ENCODE data around the gene AHNAK2.

GRCh38 chr14:104937161-104937560, 41.0 kb downstream of the AHNAK2 start:
- TF ChIP-seq PATZ1 (CRISPR knock-in tag; IDR thresholded peaks at IDR 0.05; ENCODE audit: borderline replicate concordance): no peak
- no peak for TF ChIP-seq TSHZ2 (CRISPR knock-in tag; IDR thresholded peaks at IDR 0.05)
- TF ChIP-seq CSDC2 (CRISPR knock-in tag; IDR thresholded peaks at IDR 0.05): no peak
- TF ChIP-seq GLIS3 (CRISPR knock-in tag; IDR thresholded peaks at IDR 0.05): no peak
- TF ChIP-seq CREB5 (CRISPR knock-in tag; IDR thresholded peaks at IDR 0.05; ENCODE audit: low read depth): no peak
- no peak for TF ChIP-seq RARB (CRISPR knock-in tag; IDR thresholded peaks at IDR 0.05)
- no peak for TF ChIP-seq ZC3H10 (CRISPR knock-in tag; IDR thresholded peaks at IDR 0.05)
- TF ChIP-seq ZFP3 (CRISPR knock-in tag; IDR thresholded peaks at IDR 0.05): no peak
- no peak for TF ChIP-seq POU6F1 (CRISPR knock-in tag; IDR thresholded peaks at IDR 0.05; ENCODE audit: borderline replicate concordance, low read depth)
- no peak for TF ChIP-seq ZNF8 (CRISPR knock-in tag; IDR thresholded peaks at IDR 0.05)
- no peak for TF ChIP-seq ZFP30 (CRISPR knock-in tag; IDR thresholded peaks at IDR 0.05)
- TF ChIP-seq ISL1 (CRISPR knock-in tag; IDR thresholded peaks at IDR 0.05): no peak
- TF ChIP-seq ARNTL (CRISPR knock-in tag; IDR thresholded peaks at IDR 0.05; ENCODE audit: borderline replicate concordance, low read depth): no peak

Data from SK-N-SH treated with all-trans-retinoic acid at 6 μM for 48 hours (cell line).